NT2/D1 (cell line): ENCODE data around the gene FBXW7.

ENCODE experiments used
- DNase-seq: peaks from one replicate; pipeline ENCODE4 v3.0.0-alpha.2; 2011; ENCODE audit warnings: low read depth, low spot score
- H3K27me3 ChIP-seq: 2 replicates; pipeline ENCODE4 v1.6.0; 2011; ENCODE audit warnings: mild to moderate bottlenecking; ENCODE audit not compliant: insufficient read length, insufficient read depth
- H3K36me3 ChIP-seq: 2 replicates; pipeline ENCODE4 v1.6.1; 2011; ENCODE audit warnings: mild to moderate bottlenecking, low read length, mixed read lengths; ENCODE audit not compliant: insufficient read depth, insufficient read length
- H3K4me1 ChIP-seq: 2 replicates; pipeline ENCODE4 v1.5.1; 2011; ENCODE audit not compliant: insufficient read depth, insufficient read length
- H3K4me3 ChIP-seq: 2 replicates; pipeline ENCODE4 v1.5.1; 2011; ENCODE audit warnings: low read depth; ENCODE audit not compliant: insufficient read length
- H3K9ac ChIP-seq: 2 replicates; pipeline ENCODE4 v1.6.0; 2011; ENCODE audit warnings: low read depth; ENCODE audit not compliant: insufficient read length
- H3K9me3 ChIP-seq: 2 replicates; pipeline ENCODE4 v1.5.1; 2011; ENCODE audit warnings: mild to moderate bottlenecking, low read length; ENCODE audit not compliant: insufficient read depth
- SUZ12 ChIP-seq: IDR thresholded peaks from 2 replicates; pipeline ENCODE4 v1.6.1; 2011; ENCODE audit not compliant: insufficient read length, insufficient read depth; ENCODE audit errors: extremely low read depth
- YY1 ChIP-seq: IDR thresholded peaks from 2 replicates; pipeline ENCODE4 v1.6.1; 2011; ENCODE audit not compliant: insufficient read length, insufficient read depth
- ZNF274 ChIP-seq: IDR thresholded peaks from 2 replicates; pipeline ENCODE4 v1.6.1; 2011; ENCODE audit warnings: mild to moderate bottlenecking, low read depth, low read length

Gene FBXW7

DNA sequence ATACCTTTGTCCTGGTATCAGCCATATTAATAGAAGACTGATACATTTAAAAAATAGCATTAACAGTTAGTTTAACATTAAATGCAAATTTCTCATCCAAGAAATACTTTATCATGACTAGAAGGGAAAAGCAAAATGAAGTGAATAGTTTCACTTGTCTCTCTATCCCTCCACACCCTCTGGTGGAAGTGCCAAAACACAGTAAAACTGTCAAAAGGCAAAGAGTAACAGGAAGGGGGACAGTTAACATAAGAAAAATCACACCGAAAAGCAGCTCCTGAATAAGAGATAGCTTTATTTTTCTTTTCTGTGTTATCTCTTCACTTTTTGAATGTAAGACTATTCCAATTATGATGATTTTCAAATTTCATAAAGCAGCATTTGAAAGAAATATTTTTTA, 187.2 kb downstream of the FBXW7 start:
- no peak overlapping the region for H3K4me3 ChIP-seq
- H3K4me1 ChIP-seq: no peaks in the 10 kb centered on the region

DNA sequence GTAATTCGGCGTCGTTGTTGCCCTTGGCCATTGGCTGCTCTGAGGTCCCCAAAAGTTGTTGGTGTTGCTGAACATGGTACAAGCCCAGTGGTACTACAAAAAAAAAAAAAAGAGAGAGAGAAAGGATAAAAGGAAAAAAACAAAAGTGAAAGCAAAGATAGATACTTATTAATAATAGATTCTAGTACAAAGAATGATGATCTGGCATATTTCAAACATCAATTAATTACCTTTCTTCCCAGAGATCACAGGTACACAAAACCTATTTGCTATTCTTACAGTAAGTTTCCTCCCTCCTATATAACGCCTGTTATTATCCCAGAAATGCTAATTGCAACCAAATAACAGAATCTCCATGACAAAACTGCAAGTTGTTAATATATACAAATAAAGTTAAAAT, 188.9 kb downstream of the FBXW7 start:
- TF ChIP-seq ZNF274 (no peak), YY1 (no peak), SUZ12 (no peak)
- DNase-seq: no peak
- Histone ChIP-seq H3K36me3 (peaks cover 7% of the 10 kb centered on the region), H3K27me3 (no peaks in the 10 kb centered on the region), H3K9me3 (no peaks in the 10 kb centered on the region), H3K4me1 (no peaks in the 10 kb centered on the region), H3K4me3 (no peak overlapping the region), H3K9ac (no peak overlapping the region)

More for the DNA sequence above, 187.2 kb downstream of the FBXW7 start:
- TF ChIP-seq YY1: no peak
- no peak for TF ChIP-seq SUZ12
- H3K27me3 ChIP-seq: no peaks in the 10 kb centered on the region
- peaks cover 7% of the 10 kb centered on the region for H3K36me3 ChIP-seq
- H3K9me3 ChIP-seq: no peaks in the 10 kb centered on the region
- H3K9ac ChIP-seq: no peak overlapping the region
- no peak for DNase-seq

DNA sequence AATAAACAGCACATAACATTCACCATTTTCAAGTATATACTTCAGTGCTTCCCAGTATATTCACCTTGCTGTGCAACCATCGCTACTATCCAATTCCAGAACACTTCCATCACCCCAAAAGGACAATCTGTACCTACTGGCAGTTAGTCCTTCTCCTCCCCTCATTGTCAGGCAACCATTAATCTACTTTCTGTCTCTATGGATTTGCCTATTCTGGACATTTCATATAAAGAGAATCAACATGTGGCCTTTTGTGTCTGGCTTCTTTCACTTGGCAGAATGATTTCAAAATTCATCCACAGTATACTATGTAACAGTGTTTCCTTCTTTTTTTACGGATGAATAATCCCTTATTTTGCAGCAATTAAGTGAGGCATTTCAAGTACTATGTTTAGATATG, 189.4 kb downstream of the FBXW7 start:
- no peaks in the 10 kb centered on the region for H3K4me1 ChIP-seq

GRCh38 chr4:152344001-152344400, 191.9 kb downstream of the FBXW7 start:
- H3K27me3 ChIP-seq: no peaks in the 10 kb centered on the region
- TF ChIP-seq SUZ12 (no peak), YY1 (no peak), ZNF274 (no peak)
- no peak for DNase-seq
- H3K4me1 ChIP-seq: no peaks in the 10 kb centered on the region
- H3K4me3 ChIP-seq: no peak overlapping the region
- peaks cover 7% of the 10 kb centered on the region for H3K36me3 ChIP-seq
- no peak overlapping the region for H3K9ac ChIP-seq
- no peaks in the 10 kb centered on the region for H3K9me3 ChIP-seq

More for the DNA sequence above, 189.4 kb downstream of the FBXW7 start:
- Histone ChIP-seq H3K9me3 (no peaks in the 10 kb centered on the region), H3K9ac (no peak overlapping the region), H3K27me3 (no peaks in the 10 kb centered on the region), H3K36me3 (peaks cover 7% of the 10 kb centered on the region), H3K4me3 (no peak overlapping the region)
- TF ChIP-seq YY1 (no peak), SUZ12 (no peak), ZNF274 (no peak)
- DNase-seq: no peak

DNA sequence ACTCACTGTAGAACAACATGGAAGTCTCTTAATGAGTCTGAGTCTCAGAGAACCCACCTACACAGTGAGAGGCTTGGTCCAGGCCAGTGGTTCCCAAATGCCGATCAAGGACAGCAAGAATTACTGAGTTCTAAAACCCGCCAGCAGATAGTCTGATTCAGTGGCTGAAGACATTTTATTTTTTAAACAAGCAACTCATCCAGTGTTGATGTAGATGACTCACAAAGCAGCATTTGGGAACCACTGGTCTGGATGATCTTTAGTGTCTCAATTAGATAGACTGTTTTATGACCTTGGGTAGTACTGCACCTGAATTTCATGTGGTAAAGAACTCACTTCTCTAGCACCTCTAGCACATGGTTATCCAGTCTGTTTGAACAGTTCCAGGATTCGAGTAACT, 193.6 kb downstream of the FBXW7 start:
- TF ChIP-seq YY1: no peak
- TF ChIP-seq SUZ12: no peak
- no peak for TF ChIP-seq ZNF274
- no peaks in the 10 kb centered on the region for H3K27me3 ChIP-seq
- H3K4me3 ChIP-seq: no peak overlapping the region
- no peaks in the 10 kb centered on the region for H3K4me1 ChIP-seq
- no peaks in the 10 kb centered on the region for H3K9me3 ChIP-seq
- H3K36me3 ChIP-seq: peaks cover 7% of the 10 kb centered on the region
- no peak overlapping the region for H3K9ac ChIP-seq
- no peak for DNase-seq

- no peaks in the 10 kb centered on the region for H3K4me1 ChIP-seq
- no peak for DNase-seq
- no peaks in the 10 kb centered on the region for H3K9me3 ChIP-seq
- H3K4me3 ChIP-seq: no peak overlapping the region
- no peaks in the 10 kb centered on the region for H3K36me3 ChIP-seq
- H3K9ac ChIP-seq: no peak overlapping the region
- TF ChIP-seq YY1 (no peak), ZNF274 (no peak), SUZ12 (no peak)
- H3K27me3 ChIP-seq: no peaks in the 10 kb centered on the region
Observed at GRCh38 chr4:152340818-152341217, 195.1 kb downstream of the FBXW7 start.

- H3K27me3 ChIP-seq: no peaks in the 10 kb centered on the region
- TF ChIP-seq SUZ12: no peak
- no peak for TF ChIP-seq YY1
- TF ChIP-seq ZNF274: no peak
- H3K4me1 ChIP-seq: no peaks in the 10 kb centered on the region
- no peaks in the 10 kb centered on the region for H3K36me3 ChIP-seq
- no peak overlapping the region for H3K4me3 ChIP-seq
- no peak overlapping the region for H3K9ac ChIP-seq
- no peak for DNase-seq
- no peaks in the 10 kb centered on the region for H3K9me3 ChIP-seq
Observed at GRCh38 chr4:152339576-152339975, 196.3 kb downstream of the FBXW7 start.

DNA sequence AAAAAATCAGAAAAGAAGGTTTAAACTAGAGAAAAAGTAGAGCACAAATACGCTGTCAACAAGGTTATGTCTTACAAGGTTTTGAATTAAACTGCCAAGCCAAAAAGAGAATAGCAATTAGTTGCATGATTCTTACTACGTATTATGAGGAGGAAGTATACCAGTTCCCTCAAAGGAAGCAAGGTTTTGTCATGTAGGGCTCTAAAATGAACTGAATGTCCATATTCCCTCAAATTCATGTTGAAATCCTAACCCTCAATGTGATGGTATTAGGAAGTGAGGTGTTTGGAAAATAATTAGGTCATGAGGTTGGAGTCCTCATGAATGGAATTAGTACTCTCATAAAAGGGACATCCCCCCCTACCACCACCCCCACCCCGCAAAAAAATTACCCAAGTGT, 201.0 kb downstream of the FBXW7 start:
- Histone ChIP-seq H3K36me3 (peaks cover 2% of the 10 kb centered on the region), H3K4me3 (no peak overlapping the region), H3K27me3 (no peaks in the 10 kb centered on the region), H3K9ac (no peak overlapping the region), H3K9me3 (no peaks in the 10 kb centered on the region), H3K4me1 (no peaks in the 10 kb centered on the region)
- TF ChIP-seq SUZ12 (no peak), ZNF274 (no peak)
- DNase-seq: no peak
